ENCODE measurements around the gene THAP5.

Gene THAP5

DNA sequence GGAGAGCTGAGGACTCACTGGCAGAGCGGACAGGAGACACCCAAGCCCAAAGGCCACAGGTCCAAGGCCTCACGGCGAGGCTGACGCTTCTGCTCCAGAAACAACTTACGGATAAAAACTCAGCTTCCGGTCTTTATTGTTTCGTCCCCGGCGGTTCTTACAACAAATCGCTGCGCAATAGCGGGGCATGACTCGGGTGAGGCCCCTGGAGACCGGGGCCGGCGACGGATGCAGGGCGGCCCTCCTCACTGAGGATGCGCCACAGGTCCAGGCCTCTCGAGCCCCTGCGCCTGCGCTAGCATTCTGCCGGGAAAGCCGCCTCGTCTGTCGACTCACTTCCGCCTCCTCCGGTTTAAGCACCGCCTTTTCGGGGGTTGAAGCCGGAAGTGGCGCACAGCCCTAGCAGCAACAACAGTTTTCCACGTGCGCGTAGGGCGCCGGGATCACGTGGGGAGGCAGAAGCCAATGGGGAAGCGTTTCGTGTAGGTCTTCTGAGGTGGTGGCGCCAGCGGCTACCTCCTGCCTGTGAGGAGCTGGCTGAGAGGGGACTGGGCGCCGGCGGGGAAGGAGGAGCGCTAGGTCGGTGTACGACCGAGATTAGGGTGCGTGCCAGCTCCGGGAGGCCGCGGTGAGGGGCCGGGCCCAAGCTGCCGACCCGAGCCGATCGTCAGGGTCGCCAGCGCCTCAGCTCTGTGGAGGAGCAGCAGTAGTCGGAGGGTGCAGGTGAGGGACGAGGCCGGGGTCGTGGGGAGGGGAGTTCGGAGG lies at the start of gene THAP5, which contains the start of gene DNAJB9:
THAP5 (minus strand) TSS at position 326 of the 765 bp plus-strand sequence; CDS start at position 189, 137 bp downstream.
DNAJB9 (plus strand) TSS at position 494 of the 765 bp plus-strand sequence. CDS start 1,853 bp downstream, outside the sequence.
- DNase-seq: peak; percentile 99

DNA sequence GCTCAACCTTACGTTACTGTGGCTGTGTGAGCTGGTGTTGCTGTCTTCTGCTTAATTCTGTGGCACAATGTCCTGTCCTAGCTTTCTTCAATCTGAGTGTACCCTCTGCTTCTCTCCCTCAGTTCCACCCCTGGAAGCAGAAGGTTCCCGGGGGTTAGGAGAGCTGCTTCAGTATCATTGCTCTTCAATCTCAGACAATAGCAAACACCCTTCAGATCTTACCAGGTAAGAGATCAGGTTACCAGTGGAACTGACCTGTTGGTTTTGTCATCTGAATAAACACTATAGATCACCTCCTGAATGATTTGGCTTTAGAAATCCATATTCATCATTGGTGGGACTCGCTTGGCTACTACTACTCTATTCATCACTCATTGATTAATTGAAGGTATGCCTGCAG lies 48.5 kb upstream of the THAP5 start:
- DNase-seq: no peak

DNA sequence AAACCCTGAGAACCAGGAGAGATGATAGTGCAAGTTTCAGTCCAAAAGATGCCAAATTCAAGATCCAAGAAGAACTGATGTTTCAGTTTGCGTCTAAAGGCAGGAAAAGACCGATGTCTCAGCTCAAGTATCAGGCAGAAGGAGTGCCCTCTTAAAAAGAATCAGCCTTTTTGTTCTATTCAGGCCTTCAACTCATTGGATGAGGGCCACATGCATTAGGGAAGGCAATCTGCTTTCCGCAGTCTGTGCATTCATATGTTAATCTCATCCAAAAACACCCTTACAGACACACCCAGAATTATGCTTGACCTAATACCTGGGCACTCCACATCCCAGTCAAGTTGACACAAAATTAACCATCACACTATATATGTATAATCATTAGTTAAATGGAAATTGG lies 45.4 kb upstream of the THAP5 start:
- DNase-seq: no peak

DNA sequence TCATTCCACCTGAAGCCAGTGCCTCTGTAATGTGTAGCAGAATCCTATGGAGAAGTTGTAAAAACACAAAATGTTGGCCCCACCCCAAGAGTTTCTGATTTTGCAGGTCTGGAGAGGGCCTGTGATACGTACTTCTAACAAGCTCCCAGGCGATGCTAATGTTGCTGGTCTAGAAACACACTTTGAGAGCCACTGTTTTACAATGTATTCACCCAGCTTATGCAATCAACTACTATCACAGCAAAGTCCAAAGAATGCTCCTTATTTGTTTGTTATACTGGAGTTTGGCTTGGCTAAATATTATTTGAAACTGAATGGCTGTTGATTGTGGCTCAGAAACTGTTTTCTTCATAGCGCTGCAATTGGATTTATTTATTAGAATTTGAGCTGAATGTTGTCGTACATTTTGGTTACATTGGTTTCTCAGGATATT lies 44.5 kb upstream of the THAP5 start:
- DNase-seq: no peak

- no peak for DNase-seq
These were observed 43.8 kb upstream of the THAP5 start for GRCh38 chr7:108613147-108613948.

GRCh38 chr7:108611268-108611667 lies 41.8 kb upstream of the THAP5 start:
- no peak for DNase-seq

- DNase-seq: no peak
These were observed 40.1 kb upstream of the THAP5 start for GRCh38 chr7:108609643-108610042.

DNA sequence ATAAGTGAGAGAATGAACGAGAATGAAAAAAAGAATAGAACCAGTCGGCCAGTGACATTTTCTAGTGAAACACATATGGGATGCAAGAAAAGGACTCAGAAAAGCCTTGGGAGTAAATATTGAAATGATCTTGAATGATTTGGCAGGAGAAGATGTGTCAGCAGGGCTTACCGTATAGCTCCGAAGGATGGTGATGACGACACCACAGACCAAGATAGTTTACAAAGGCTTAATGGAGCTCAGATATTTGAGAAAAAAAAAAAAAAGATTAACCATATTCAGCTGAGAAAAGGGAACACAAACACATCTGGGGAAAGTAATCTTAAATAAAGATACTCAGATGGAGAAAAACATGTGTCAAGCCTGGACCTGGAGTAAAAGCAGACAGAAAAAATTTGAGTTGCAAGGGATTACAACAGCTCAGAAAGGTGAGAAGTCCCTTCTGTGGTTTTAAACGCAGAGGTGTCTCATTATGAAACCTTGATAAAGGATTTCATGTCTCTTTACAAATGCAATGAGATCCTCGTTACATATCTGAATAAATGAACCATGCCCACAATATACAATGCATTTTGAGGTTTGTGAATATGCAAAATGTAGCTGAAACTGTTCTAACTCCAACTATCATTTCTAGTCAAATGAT lies 36.2 kb upstream of the THAP5 start:
- DNase-seq: no peak

DNA sequence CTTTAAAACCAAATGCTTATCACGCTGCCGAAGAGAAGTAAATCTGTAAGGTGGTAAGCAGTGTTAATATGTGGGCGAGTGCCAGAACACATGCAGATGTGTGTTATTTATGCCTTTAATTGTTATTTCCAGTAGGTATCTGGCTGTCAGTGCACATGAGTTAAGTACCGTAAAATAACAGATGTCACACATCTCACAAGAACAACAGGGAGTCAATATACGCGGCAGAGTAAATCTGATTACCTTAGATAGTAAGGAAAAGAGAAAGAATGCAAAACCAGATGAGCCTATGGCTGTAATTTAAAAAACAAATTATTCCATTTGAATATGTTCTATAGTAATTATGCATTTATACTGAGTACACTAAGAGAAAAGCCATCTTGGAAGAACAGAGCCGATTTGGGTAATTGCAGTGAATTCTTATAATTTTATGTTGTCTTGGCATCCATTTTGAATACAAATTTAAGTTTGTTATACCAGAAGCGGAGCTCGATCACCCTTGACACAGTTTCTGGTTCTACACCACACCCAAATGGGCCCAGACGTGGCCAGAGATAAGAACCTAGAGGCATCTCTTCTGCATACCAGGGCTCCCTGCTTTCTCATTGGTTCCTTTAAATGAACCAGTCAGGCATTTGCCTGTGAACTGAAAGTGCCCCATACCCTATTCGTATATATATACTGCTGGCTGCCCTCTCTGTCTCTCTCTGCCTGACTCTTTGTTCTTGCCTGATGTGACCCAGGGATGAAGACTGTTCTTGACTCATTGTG lies 35.0 kb upstream of the THAP5 start:
- DNase-seq: no peak

DNA sequence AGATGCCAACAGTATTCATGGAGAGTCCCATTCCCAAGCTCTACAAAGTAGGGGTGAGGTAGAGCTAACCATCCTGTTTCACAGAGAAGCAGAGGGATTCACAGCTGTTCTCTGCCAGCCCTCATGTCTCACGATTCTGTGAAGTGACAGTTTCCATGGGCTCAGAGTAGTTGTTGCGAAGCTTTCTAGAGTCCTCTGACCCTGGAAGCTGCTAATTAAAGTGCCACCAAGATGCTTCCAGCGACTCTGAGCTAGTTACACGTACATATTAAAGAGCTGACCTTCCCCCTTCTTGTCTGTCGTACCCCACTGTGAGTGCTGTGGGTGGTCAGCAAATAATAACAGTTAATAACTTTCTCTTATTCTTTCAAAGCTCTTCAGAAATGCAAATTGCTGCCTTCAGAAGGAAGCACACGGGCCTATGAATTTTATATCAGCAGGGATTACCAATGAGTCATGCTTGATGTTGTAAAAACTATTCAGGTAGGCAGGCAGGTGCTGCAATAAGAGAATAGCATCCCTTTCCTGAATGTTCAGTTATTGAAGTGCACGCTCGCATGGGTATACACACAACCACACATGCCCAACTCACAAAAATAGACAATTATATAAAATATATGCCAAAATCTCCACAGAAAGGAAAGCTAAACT lies 34.3 kb upstream of the THAP5 start:
- no peak for DNase-seq

DNA sequence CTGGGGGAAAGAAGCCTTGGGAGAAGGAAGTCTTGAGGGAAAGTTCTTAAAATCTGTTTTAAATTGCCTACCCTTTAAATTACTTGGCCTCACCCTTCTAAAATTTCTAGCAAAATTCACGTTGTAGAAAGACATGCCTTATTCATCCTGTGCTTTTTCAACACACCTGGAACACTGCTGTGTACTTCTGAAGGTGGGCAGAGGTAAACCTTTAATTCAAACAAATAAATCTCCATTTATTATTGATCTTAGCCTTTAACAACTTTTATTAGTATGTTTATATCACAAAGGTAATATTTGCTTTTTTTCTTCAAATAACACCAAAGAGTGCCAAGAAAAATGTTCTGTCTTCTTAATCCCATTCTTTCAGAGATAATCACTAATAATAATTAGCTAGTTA lies 30.9 kb upstream of the THAP5 start:
- DNase-seq: no peak

DNA sequence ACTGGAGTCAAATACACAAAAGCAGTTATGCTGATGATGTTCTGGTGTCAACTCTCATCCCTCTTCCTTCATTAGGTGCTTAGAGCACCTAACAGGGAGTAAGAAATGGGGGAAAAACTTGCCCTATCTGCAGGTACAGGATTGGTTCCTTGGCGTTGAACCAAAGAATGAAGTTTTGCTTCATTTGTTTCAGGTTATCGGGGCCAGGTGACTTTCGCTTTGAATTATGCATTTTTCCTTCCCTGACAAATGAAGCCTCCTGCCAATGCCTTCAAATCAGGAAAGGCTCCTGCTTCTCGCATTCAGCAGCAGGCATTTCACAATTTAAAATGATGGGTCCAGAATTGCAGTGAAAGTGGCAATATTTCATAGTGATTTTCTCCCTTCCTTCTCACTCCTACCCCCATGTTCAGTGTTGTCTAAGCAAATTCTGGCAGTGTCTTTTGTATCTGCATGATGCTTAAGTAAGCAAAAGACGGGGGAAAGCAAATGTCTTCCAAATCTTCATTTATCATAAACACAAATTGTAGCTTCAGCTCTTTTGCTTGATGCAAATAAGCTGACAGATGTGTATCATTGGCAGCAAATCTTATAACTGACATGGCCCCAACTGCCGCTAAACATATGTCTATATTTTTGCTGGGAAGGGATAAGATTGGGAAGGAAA lies 29.5 kb upstream of the THAP5 start:
- no peak for DNase-seq

- DNase-seq: no peak
These were observed 28.6 kb upstream of the THAP5 start for GRCh38 chr7:108598153-108598552.

- no peak for DNase-seq
These were observed 27.1 kb upstream of the THAP5 start for GRCh38 chr7:108596560-108596959.

GRCh38 chr7:108592646-108593201 lies 23.2 kb upstream of the THAP5 start:
- DNase-seq: peak; percentile 23

GRCh38 chr7:108590606-108591005 lies 21.1 kb upstream of the THAP5 start:
- DNase-seq: no peak

DNA sequence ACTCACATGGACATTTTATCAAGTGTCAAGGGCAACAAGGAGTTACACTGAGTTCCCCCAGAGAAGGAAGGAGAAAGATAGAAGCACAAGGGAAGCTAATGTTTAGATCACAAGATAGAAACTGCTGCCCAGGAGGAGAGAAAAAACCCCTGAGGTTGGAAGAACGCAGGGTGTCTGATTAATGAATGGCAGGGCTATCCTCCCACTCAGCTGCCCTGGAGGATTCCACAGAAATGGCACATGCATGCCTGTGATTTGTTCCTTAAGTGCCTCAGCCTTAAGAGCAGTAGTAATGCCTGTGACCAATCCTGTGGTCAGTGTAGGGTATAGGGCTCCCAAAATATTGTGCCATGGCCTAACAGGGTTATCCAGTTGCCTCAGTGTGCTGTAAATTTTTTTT lies 20.4 kb upstream of the THAP5 start:
- DNase-seq: no peak

DNA sequence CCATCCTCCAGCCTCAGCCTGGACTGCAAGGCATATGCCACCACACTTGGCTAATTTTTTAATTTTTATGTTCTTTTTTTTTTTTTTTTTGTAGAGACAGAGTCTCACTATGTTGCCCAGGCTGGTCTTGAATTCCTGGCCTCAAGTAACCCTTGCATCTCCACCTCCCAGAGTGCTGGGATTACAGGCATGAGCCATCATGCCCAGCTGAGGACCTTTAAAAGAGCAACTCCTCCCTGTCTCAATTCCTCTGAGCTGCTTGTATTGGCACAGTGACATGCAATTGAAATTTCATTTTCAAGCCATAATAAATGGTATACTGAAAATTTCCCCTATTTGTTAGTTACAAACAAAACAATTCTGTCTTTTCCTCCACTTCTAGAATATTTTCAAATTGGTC lies 19.7 kb upstream of the THAP5 start:
- DNase-seq: no peak

- no peak for DNase-seq
These were observed 16.8 kb upstream of the THAP5 start for GRCh38 chr7:108586274-108586710.

DNA sequence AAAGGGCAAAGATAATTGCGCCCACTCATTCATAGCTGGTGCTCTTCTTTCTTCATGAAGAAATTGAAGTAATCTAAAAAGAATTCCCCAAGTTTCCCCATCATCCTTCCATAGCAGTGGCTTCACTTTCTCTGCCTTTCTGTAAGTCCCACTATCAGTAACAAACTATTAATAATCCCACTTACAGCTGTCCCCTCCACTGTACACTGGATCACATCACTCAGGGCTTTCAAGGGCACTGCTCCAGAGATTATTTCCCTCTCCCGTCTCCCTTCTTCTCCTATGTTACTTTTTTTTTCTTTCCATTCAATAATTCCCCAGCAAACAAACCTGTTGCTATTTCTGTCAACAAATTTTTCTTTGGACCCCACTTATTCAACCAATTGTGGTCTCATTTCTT lies 16.3 kb upstream of the THAP5 start:
- no peak for DNase-seq

GRCh38 chr7:108584211-108584610 lies 14.7 kb upstream of the THAP5 start:
- no peak for DNase-seq
